Aorta (tissue), 4 donors: Measurements from ENCODE around the gene MLLT6. TPM values are rescaled to one million over a fixed set of nuclear protein-coding genes. Genes with fewer than 3 reads are reported as not detected.

Experiments used
- microRNA-seq, 2 donors: library from miRNA; unstranded; fragments of <30 nt; microRNA quantifications; one replicate each; pipeline ENCODE4 v1.2.0, GENCODE V29; 2020
- polyA plus RNA-seq, 2 donors: library from polyadenylated mRNA; stranded (reverse); fragments of 200-250 nt; gene quantifications; one replicate each; pipeline ENCODE4 v1.2.3, GENCODE V29; 2013
- total RNA-seq, 2 donors: library from RNA; stranded (reverse); fragmentation: NEBNext Ultra II Directional; extraction: Animal tissue kit (Norgen Biotek cat#: 25700); gene quantifications; one replicate each; pipeline ENCODE4 v1.2.1, GENCODE V29; 2021
- donor health status: healthy with polysubstance abuse.
- donor health status: Bipolar disorder and iron deficiency.
- donor health status: DM: no; HTN: no; CAD: no.
- donor health status: DM: yes; HTN: yes; CAD: no.

MLLT6 gene
- total and polyA plus RNA-seq, 4 donors = 28.7 to 195 (median 97.1) TPM

Small RNA genes lying within 50 kb of the gene (microRNA-seq; reads per million reads assigned to microRNA genes)
- 0 to 2.0 reads per million in 2 donors for gene MIR4726
- 0 reads per million in 2 donors for gene MIR4734

Other genes with a start within 250 kb of the MLLT6 start
- under 1 TPM; 0.84 to 0.99 TPM for gene SRCIN1, start 99.3 kb upstream of the MLLT6 start, total RNA-seq
- under 1 TPM; 0.38 to 0.41 TPM for gene SRCIN1, start 99.3 kb upstream of the MLLT6 start, polyA plus RNA-seq
- 1 to 10 TPM; 1.3 to 1.5 TPM for gene EPOP, start 30.3 kb upstream of the MLLT6 start, total RNA-seq
- under 1 TPM in 1 of 2 donors, not detected in 1; 0.64 TPM for gene EPOP, start 30.3 kb upstream of the MLLT6 start, polyA plus RNA-seq
- 10 to 100 TPM; 18.3 to 18.8 TPM for gene CISD3, start 25.1 kb downstream of the MLLT6 start, total RNA-seq
- 10 to 100 TPM; 42.4 to 59.0 TPM for gene CISD3, start 25.1 kb downstream of the MLLT6 start, polyA plus RNA-seq
- 10 to 100 TPM; 61.4 to 75.5 TPM for gene PCGF2, start 43.1 kb downstream of the MLLT6 start, total RNA-seq
- gene PCGF2, start 43.1 kb downstream of the MLLT6 start, polyA plus RNA-seq = 10 to 100 TPM; 32.8 to 33.2 TPM
- gene PSMB3, start 47.5 kb downstream of the MLLT6 start, total RNA-seq = 100 to 1,000 TPM in 1 of 2 donors, 10 to 100 TPM in 1; 99.9 to 109 TPM
- 100 to 1,000 TPM; 164 to 183 TPM for gene PSMB3, start 47.5 kb downstream of the MLLT6 start, polyA plus RNA-seq
- 10 to 100 TPM; 32.4 to 48.4 TPM for gene PIP4K2B, start 94.3 kb downstream of the MLLT6 start, total RNA-seq
- gene PIP4K2B, start 94.3 kb downstream of the MLLT6 start, polyA plus RNA-seq = 10 to 100 TPM in 1 of 2 donors, 1 to 10 TPM in 1; 9.6 to 26.1 TPM
- gene CWC25, start 120.0 kb downstream of the MLLT6 start, total RNA-seq = 10 to 100 TPM; 19.0 to 23.9 TPM
- gene CWC25, start 120.0 kb downstream of the MLLT6 start, polyA plus RNA-seq = 10 to 100 TPM in 1 of 2 donors, 1 to 10 TPM in 1; 7.1 to 32.7 TPM
- gene RPL23, start 148.4 kb downstream of the MLLT6 start, total RNA-seq = 1,000 to 10,000 TPM; 1,147 to 1,150 TPM
- 1,000 to 10,000 TPM; 2,973 to 5,274 TPM for gene RPL23, start 148.4 kb downstream of the MLLT6 start, polyA plus RNA-seq
- 100 to 1,000 TPM; 136 to 169 TPM for gene LASP1, start 164.8 kb downstream of the MLLT6 start, total RNA-seq
- 10 to 100 TPM; 68.5 to 78.9 TPM for gene LASP1, start 164.8 kb downstream of the MLLT6 start, polyA plus RNA-seq